Naive thymus-derived CD4-positive, alpha-beta T cell (primary cell): ENCODE results near the gene RAPH1. TPM values are rescaled to one million over a fixed set of nuclear protein-coding genes. Genes with fewer than 3 reads are reported as not detected.

Experiments
- ATAC-seq: fragments of 150-1000 bp; cut with Tn5 transposase; 2 replicates; pipeline ENCODE4 v1.10.0; 2021; ENCODE audit warnings: mild to moderate bottlenecking, moderate library complexity
- CTCF ChIA-PET: fragments of 350-600 bp; sonication (Branson Sonifier 250); formaldehyde crosslinking; loops from one replicate; lab custom pipeline; 2021; ENCODE audit warnings: antibody characterized with exemption; lab: Charles Lee
- POLR2A ChIA-PET: fragments of 350-600 bp; sonication (Branson Sonifier 250); formaldehyde crosslinking; loops from one replicate; lab custom pipeline; 2021; ENCODE audit warnings: antibody characterized with exemption, inconsistent platforms; lab: Charles Lee
- DNase-seq, 9 donors: peaks; one replicate each; pipeline versions ENCODE4 v3.0.0 to v3.0.0-alpha.2; 2020 to 2022; ENCODE audit warnings: mixed read lengths in 1 of 9
- H3K27ac ChIP-seq: one replicate; pipeline ENCODE4 v1.7.0; 2013; ENCODE audit warnings: mild to moderate bottlenecking, low read depth, low read length, moderate library complexity
- H3K27me3 ChIP-seq, 2 donors: one replicate each; pipeline ENCODE4 v1.7.0; 2013; ENCODE audit warnings: low read length in 2 of 2, mild to moderate bottlenecking in 2 of 2, moderate library complexity in 2 of 2; ENCODE audit not compliant: control insufficient read depth in 2 of 2, insufficient read depth in 2 of 2
- H3K36me3 ChIP-seq, 3 experiments: 1 replicate in 2 of 3; 2 replicates in 1 of 3; pipeline ENCODE4 v1.7.0; 2013; ENCODE audit warnings: low read length in 3 of 3, mild to moderate bottlenecking in 3 of 3, moderate library complexity in 1 of 3; ENCODE audit not compliant: insufficient read depth in 3 of 3, control insufficient read depth in 2 of 3
- H3K4me1 ChIP-seq, 2 donors: one replicate each; pipeline ENCODE4 v1.7.0; 2013; ENCODE audit warnings: low read length in 2 of 2, mild to moderate bottlenecking in 2 of 2, moderate library complexity in 1 of 2; ENCODE audit not compliant: control insufficient read depth in 2 of 2, insufficient read depth in 2 of 2
- H3K4me3 ChIP-seq: 2 replicates; pipeline ENCODE4 v1.7.0; 2013; ENCODE audit warnings: mild to moderate bottlenecking, low read length
- H3K9me3 ChIP-seq, 3 experiments: 1 replicate in 2 of 3; 2 replicates in 1 of 3; pipeline ENCODE4 v1.7.0; 2013; ENCODE audit warnings: low read length in 3 of 3; ENCODE audit not compliant: control insufficient read depth in 2 of 3
- H3K27ac Mint-ChIP-seq, 9 donors: one replicate each; pipeline ENCODE4 v1.8.0; 2020 to 2022; ENCODE audit warnings: mixed read lengths in 9 of 9, mild to moderate bottlenecking in 8 of 9, moderate library complexity in 5 of 9, inconsistent platforms in 2 of 9
- H3K27me3 Mint-ChIP-seq, 5 donors: one replicate each; pipeline ENCODE4 v1.8.0; 2021 to 2022; ENCODE audit warnings: mixed read lengths in 5 of 5, mild to moderate bottlenecking in 1 of 5
- H3K36me3 Mint-ChIP-seq, 5 donors: one replicate each; pipeline ENCODE4 v1.8.0; 2020 to 2022; ENCODE audit warnings: mixed read lengths in 5 of 5, mild to moderate bottlenecking in 3 of 5, inconsistent platforms in 1 of 5
- H3K4me1 Mint-ChIP-seq, 7 donors: one replicate each; pipeline ENCODE4 v1.8.0; 2020 to 2022; ENCODE audit warnings: mixed read lengths in 7 of 7, mild to moderate bottlenecking in 3 of 7, inconsistent platforms in 1 of 7
- H3K4me3 Mint-ChIP-seq, 10 donors: one replicate each; pipeline ENCODE4 v1.8.0; 2020 to 2022; ENCODE audit warnings: mild to moderate bottlenecking in 10 of 10, mixed read lengths in 10 of 10, moderate library complexity in 6 of 10, inconsistent platforms in 2 of 10
- H3K9me3 Mint-ChIP-seq, 11 donors: one replicate each; pipeline ENCODE4 v1.8.0; 2020 to 2022; ENCODE audit warnings: mixed read lengths in 11 of 11, mild to moderate bottlenecking in 4 of 11, inconsistent platforms in 1 of 11, moderate library complexity in 1 of 11
- intact Hi-C, 2 donors: fragments of 100-400 bp; cut with micrococcal nuclease; formaldehyde crosslinking; loops; one replicate each; pipeline ENCODE4 v1.15.1; 2023
- polyA plus RNA-seq, 2 donors: library from polyadenylated mRNA; unstranded; fragments of 300-500 nt; fragmentation: Illumina TruSeq; gene quantifications; one replicate each; pipeline ENCODE4 v1.2.3, GENCODE V29; 2021
- total RNA-seq, 6 experiments: library from RNA in 5 of 6; stranded (reverse) in 5 of 6; gene quantifications; 1 replicate in 5 of 6; 2 replicates in 1 of 6; pipeline ENCODE4 v1.2.3 and lab custom pipeline; 2021 to 2026

RAPH1 gene
- total and polyA plus RNA-seq, 7 experiments from 2014 or later: 0.57 to 5.5 (median 2.9) TPM

DNA sequence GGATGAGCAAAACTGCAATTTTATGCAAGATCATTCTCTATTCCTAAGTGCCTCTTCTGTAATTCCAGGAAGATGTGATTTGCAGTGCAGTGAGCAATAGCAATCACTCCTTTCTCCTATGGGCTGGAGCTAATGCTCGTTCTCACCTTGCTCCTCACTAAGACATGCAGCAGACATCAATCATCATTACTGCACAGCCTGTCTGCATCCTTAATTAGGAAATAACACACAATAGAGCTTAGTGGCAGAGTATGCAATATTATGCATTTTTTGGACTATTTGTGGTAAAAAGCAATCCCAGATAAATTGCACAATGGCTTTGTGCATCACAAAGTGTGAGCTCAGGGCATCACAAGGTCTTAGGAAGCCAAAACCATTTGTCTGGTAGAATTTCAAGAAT, 32.6 kb upstream of the RAPH1 start:
- H3K36me3 Mint-ChIP-seq: no peaks in the 10 kb centered on the region
- H3K27me3 Mint-ChIP-seq: peaks cover 0 to 40% (median 0%) of the 10 kb centered on the region in 5 donors
- intact Hi-C loops: no loop called here
- H3K27ac ChIP-seq: no peak overlapping the region
- no peak overlapping the region for H3K4me3 Mint-ChIP-seq
- H3K9me3 Mint-ChIP-seq: no peaks in the 10 kb centered on the region
- peaks cover 0 to 8% (median 2%) of the 10 kb centered on the region in 7 donors for H3K4me1 Mint-ChIP-seq
- H3K9me3 ChIP-seq: no peaks in the 10 kb centered on the region
- CTCF ChIA-PET: no interaction called here
- POLR2A ChIA-PET: no interaction called here
- H3K27me3 ChIP-seq: no peaks in the 10 kb centered on the region
- no peaks in the 10 kb centered on the region for H3K36me3 ChIP-seq
- H3K4me1 ChIP-seq: no peaks in the 10 kb centered on the region
- DNase-seq: no peak
- no peak overlapping the region for H3K27ac Mint-ChIP-seq
- no peak overlapping the region for H3K4me3 ChIP-seq
- no peak for ATAC-seq

GRCh38 chr2:203566161-203566560, 31.1 kb upstream of the RAPH1 start:
- Mint-ChIP-seq H3K9me3 (no peaks in the 10 kb centered on the region), H3K36me3 (no peaks in the 10 kb centered on the region), H3K4me1 (peaks cover 0 to 8% (median 2%) of the 10 kb centered on the region in 7 donors), H3K4me3 (no peak overlapping the region), H3K27me3 (peaks cover 0 to 45% (median 0%) of the 10 kb centered on the region in 5 donors), H3K27ac (no peak overlapping the region)
- ChIA-PET POLR2A (interaction anchor here (0.5 kb wide), 1 partner anchor 157 kb away, joined by 3 read pairs; no protein-coding TSS in a partner anchor), CTCF (no interaction called here)
- no peak for DNase-seq
- no peaks in the 10 kb centered on the region for H3K9me3 ChIP-seq
- intact Hi-C loops: no loop called here
- H3K36me3 ChIP-seq: no peaks in the 10 kb centered on the region
- no peaks in the 10 kb centered on the region for H3K27me3 ChIP-seq
- H3K4me3 ChIP-seq: no peak overlapping the region
- ATAC-seq: no peak
- H3K4me1 ChIP-seq: no peaks in the 10 kb centered on the region
- H3K27ac ChIP-seq: no peak overlapping the region

- POLR2A ChIA-PET: no interaction called here
- no peaks in the 10 kb centered on the region for H3K27me3 ChIP-seq
- intact Hi-C loops: no loop called here
- H3K4me3 ChIP-seq: no peak overlapping the region
- Mint-ChIP-seq H3K27me3 (peaks cover 0 to 41% (median 0%) of the 10 kb centered on the region in 5 donors), H3K4me3 (no peak overlapping the region), H3K9me3 (no peaks in the 10 kb centered on the region), H3K27ac (no peak overlapping the region), H3K4me1 (peaks cover 0 to 6% (median 2%) of the 10 kb centered on the region in 7 donors), H3K36me3 (no peaks in the 10 kb centered on the region)
- H3K4me1 ChIP-seq: no peaks in the 10 kb centered on the region
- H3K36me3 ChIP-seq: no peaks in the 10 kb centered on the region
- ATAC-seq (no peak), DNase-seq (no peak)
- H3K27ac ChIP-seq: no peak overlapping the region
- no peaks in the 10 kb centered on the region for H3K9me3 ChIP-seq
- CTCF ChIA-PET: no interaction called here
Observed at GRCh38 chr2:203565076-203565475, 30.0 kb upstream of the RAPH1 start.

DNA sequence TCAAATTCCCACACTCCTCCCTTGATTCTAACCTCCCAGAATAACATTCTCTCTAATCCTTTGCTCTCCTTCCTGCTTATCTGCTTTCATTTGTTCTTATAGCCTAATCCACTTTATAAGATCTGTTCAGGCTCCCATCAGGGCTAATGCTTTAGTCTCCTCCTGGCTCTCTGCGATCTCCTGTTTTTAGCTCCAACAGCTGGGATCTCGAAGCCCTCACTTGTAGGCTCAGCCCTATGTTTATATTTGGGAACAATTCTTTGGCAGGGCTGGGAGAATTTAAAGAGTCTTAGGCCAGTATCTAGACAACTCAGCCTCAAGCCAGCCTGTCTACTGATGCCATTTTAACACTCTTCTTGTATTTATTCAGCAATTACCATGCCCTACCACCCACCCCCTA, 27.2 kb upstream of the RAPH1 start:
- no peak overlapping the region for H3K27ac Mint-ChIP-seq
- intact Hi-C loops: no loop called here
- CTCF ChIA-PET: no interaction called here

DNA sequence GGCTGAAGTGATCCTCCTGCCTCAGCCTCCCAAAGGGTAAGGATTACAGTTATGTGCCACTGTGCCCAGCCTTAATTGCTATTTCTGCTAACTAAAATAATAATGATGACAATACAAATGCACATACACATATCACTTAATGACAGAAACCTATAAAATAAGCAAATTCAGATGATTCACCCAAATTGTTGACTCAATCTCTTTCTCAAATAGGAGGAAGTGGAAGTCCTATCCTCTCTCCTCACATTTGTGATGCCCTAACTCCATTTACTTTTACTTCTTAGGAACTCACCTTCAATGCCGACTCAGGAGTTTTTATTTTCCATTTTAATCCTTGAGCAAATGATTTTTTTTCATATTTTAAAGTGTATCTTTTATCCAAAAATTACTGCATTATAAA, 24.5 kb upstream of the RAPH1 start:
- Histone ChIP-seq H3K27me3 (no peaks in the 10 kb centered on the region), H3K4me3 (no peak overlapping the region), H3K9me3 (no peaks in the 10 kb centered on the region), H3K4me1 (no peaks in the 10 kb centered on the region), H3K27ac (no peak overlapping the region), H3K36me3 (no peaks in the 10 kb centered on the region)
- intact Hi-C loops: no loop called here
- Mint-ChIP-seq H3K27ac (no peak overlapping the region), H3K27me3 (peaks cover 0 to 19% (median 0%) of the 10 kb centered on the region in 5 donors), H3K9me3 (no peaks in the 10 kb centered on the region), H3K4me1 (no peaks in the 10 kb centered on the region), H3K4me3 (no peak overlapping the region), H3K36me3 (no peaks in the 10 kb centered on the region)
- CTCF ChIA-PET: interaction anchor here (0.6 to 0.7 kb wide), 2 partner anchors 9 to 255 kb away, joined by 3 read pairs; no protein-coding TSS in a partner anchor
- POLR2A ChIA-PET: no interaction called here
- DNase-seq (no peak), ATAC-seq (no peak)

More for the DNA sequence above, 27.2 kb upstream of the RAPH1 start:
- H3K9me3 ChIP-seq: no peaks in the 10 kb centered on the region
- no peak overlapping the region for H3K4me3 ChIP-seq
- ATAC-seq: no peak
- no peak for DNase-seq
- Mint-ChIP-seq H3K27me3 (peaks cover 0 to 26% (median 0%) of the 10 kb centered on the region in 5 donors), H3K36me3 (no peaks in the 10 kb centered on the region), H3K4me1 (no peaks in the 10 kb centered on the region), H3K9me3 (no peaks in the 10 kb centered on the region), H3K4me3 (no peak overlapping the region)
- POLR2A ChIA-PET: no interaction called here
- no peak overlapping the region for H3K27ac ChIP-seq
- no peaks in the 10 kb centered on the region for H3K27me3 ChIP-seq
- H3K36me3 ChIP-seq: no peaks in the 10 kb centered on the region
- no peaks in the 10 kb centered on the region for H3K4me1 ChIP-seq

DNA sequence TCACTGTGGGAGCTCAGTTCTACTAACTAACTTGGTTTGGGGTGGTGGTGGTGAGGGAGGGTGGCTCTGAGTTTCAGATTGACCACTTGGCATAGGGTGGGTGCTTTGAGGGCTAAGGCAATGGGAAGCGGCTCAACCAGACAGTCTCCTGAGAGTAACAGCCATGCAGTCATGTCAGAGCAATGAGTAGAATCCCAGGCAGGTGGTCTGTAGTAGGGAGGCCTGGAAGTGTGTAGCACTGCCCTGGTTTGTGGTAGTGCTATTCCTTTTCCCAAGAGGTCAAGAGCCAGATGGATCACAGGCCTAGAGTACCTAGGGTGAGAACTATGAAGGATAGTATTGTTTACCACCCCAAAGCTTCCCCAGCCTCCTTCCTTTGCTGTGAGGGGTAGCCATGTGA, 18.7 kb upstream of the RAPH1 start:
- Mint-ChIP-seq H3K4me1 (peaks cover 1 to 5% (median 4%) of the 10 kb centered on the region in 7 donors), H3K4me3 (no peak overlapping the region), H3K36me3 (peaks cover 0 to 4% (median 0%) of the 10 kb centered on the region in 5 donors), H3K27me3 (peaks cover 0 to 15% (median 0%) of the 10 kb centered on the region in 5 donors), H3K27ac (peak overlapping the region in 1 of 9 donors; percentile 11), H3K9me3 (no peaks in the 10 kb centered on the region)
- Histone ChIP-seq H3K36me3 (no peaks in the 10 kb centered on the region), H3K27ac (no peak overlapping the region), H3K27me3 (no peaks in the 10 kb centered on the region), H3K4me3 (no peak overlapping the region), H3K9me3 (no peaks in the 10 kb centered on the region), H3K4me1 (no peaks in the 10 kb centered on the region)
- ChIA-PET POLR2A (no interaction called here), CTCF (no interaction called here)
- intact Hi-C loops: no loop called here
- no peak for ATAC-seq
- no peak for DNase-seq

DNA sequence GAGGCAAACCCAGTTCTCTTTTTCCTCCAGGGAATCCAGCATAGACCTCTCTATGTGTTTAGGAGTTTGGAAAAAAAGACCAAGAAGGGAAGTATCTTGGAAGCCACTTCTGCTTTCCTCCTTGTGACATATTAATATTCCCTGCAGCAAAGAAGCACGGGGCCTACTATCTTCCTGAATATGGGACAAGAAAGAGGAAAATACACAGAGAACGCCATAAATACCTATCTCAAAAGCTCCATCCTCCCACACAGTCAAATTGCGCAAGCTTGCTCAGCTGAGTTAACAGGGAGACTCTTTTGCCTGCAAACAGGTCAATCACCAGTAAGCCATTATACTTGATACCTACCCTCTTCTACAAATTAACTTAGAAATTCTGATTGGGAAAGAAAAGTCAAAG, 16.7 kb upstream of the RAPH1 start:
- Histone ChIP-seq H3K4me1 (no peaks in the 10 kb centered on the region), H3K27me3 (no peaks in the 10 kb centered on the region), H3K36me3 (no peaks in the 10 kb centered on the region), H3K9me3 (no peaks in the 10 kb centered on the region), H3K4me3 (no peak overlapping the region), H3K27ac (no peak overlapping the region)
- Mint-ChIP-seq H3K27ac (no peak overlapping the region), H3K27me3 (peaks cover 0 to 15% (median 0%) of the 10 kb centered on the region in 5 donors), H3K36me3 (peaks cover 0 to 4% (median 0%) of the 10 kb centered on the region in 5 donors), H3K4me1 (peaks cover 3 to 18% (median 12%) of the 10 kb centered on the region in 7 donors), H3K9me3 (no peaks in the 10 kb centered on the region), H3K4me3 (no peak overlapping the region)
- CTCF ChIA-PET: no interaction called here
- no peak for ATAC-seq
- DNase-seq: no peak
- POLR2A ChIA-PET: no interaction called here
- intact Hi-C loops: no loop called here
